Measurements from ENCODE around the gene SPTLC1. TPM values are rescaled to one million over a fixed set of nuclear protein-coding genes. Genes with fewer than 3 reads are reported as not detected.
A peak's percentile ranks its signal among the peaks of the same experiment; 100 is the strongest.

Gene SPTLC1
- total and polyA plus RNA-seq, 2 of the 13 experiments (the other 11 are each of a cell fraction or from before 2014, with no cell fraction given): 56.2 to 72.5 TPM

DNA sequence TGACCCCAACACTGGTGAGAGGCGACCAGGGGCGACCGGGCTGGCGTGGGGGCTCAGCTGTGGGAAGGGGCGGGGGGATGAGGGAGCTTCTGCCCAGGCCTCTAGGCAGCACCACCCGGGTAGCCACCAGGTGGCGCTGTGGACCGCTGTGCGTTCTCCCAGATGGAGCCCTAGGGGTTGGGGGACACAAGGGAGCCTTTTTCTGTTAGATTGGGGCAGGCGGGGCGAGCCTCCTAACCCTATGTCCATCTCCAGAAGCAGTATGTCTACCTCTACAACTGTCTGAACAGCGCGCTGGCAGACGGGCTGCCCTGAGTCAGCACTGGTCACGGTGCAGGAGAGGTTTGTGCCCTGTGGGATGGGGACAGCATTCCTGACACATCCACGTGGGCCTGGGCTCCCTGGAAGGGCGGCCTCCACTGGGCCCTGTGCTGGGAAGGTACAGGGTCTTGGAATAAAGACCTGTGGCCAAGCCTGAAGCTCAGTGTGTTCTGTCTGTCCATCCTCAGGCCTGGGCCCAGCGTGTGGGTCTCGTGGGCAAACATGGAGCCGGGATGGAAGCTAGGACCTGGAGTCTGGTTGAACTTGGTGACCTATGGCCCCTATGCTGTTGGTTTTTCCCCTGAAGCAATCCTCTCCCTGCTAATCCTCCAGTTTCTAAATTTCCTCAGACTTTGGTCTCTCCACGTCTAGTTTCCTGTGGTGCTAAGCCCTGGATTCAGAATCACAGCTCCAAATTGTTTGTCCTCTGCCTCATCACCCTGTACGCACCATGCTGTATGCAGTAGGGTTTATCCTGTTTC, 23.1 kb upstream of the SPTLC1 start (continued):
- peak; percentile 16; the same call in 1 of the 2 replicates for TF ChIP-seq PHF8 (CRISPR knock-in tag; IDR thresholded peaks at IDR 0.05)
- no peak for TF ChIP-seq HMG20B (CRISPR knock-in tag; conservative IDR thresholded peaks at IDR 0.05)
- TF ChIP-seq, protein P1, sequence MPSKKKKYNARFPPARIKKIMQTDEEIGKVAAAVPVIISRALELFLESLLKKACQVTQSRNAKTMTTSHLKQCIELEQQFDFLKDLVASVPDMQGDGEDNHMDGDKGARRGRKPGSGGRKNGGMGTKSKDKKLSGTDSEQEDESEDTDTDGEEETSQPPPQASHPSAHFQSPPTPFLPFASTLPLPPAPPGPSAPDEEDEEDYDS (CRISPR knock-in tag; IDR thresholded peaks at IDR 0.05): no peak
- no peak for TF ChIP-seq RNF2 (conservative IDR thresholded peaks at IDR 0.05; ENCODE audit: low read depth)
- no peak for TF ChIP-seq ZNF75D (CRISPR knock-in tag; IDR thresholded peaks at IDR 0.05; ENCODE audit: borderline replicate concordance)
- no peak for TF ChIP-seq ZNF10 (CRISPR knock-in tag; IDR thresholded peaks at IDR 0.05; ENCODE audit: borderline replicate concordance, low read depth)
- TF ChIP-seq, protein P2, sequence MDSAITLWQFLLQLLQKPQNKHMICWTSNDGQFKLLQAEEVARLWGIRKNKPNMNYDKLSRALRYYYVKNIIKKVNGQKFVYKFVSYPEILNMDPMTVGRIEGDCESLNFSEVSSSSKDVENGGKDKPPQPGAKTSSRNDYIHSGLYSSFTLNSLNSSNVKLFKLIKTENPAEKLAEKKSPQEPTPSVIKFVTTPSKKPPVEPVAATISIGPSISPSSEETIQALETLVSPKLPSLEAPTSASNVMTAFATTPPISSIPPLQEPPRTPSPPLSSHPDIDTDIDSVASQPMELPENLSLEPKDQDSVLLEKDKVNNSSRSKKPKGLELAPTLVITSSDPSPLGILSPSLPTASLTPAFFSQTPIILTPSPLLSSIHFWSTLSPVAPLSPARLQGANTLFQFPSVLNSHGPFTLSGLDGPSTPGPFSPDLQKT (CRISPR knock-in tag; IDR thresholded peaks at IDR 0.05; ENCODE audit: borderline replicate concordance): no peak
- TF ChIP-seq HOXA5 (CRISPR knock-in tag; IDR thresholded peaks at IDR 0.05): no peak
- no peak for TF ChIP-seq ARNT (IDR thresholded peaks at IDR 0.05)
- TF ChIP-seq NR2C2 (CRISPR knock-in tag; IDR thresholded peaks at IDR 0.05; ENCODE audit: borderline replicate concordance): peak; percentile 91
- no peak for TF ChIP-seq ZNF792 (CRISPR knock-in tag; IDR thresholded peaks at IDR 0.05)
- TF ChIP-seq KDM3A (CRISPR knock-in tag; IDR thresholded peaks at IDR 0.05; ENCODE audit: low read depth): 0 out of 2 replicates have a peak, but pooled peaks have one; percentile 52
- 0 out of 2 replicates have a peak, but pooled peaks have one; percentile 79 for TF ChIP-seq EEA1 (CRISPR knock-in tag; IDR thresholded peaks at IDR 0.05; ENCODE audit: borderline replicate concordance)
- no peak for TF ChIP-seq ZNF552 (CRISPR knock-in tag; IDR thresholded peaks at IDR 0.05; ENCODE audit: borderline replicate concordance)
- TF ChIP-seq, protein P3, sequence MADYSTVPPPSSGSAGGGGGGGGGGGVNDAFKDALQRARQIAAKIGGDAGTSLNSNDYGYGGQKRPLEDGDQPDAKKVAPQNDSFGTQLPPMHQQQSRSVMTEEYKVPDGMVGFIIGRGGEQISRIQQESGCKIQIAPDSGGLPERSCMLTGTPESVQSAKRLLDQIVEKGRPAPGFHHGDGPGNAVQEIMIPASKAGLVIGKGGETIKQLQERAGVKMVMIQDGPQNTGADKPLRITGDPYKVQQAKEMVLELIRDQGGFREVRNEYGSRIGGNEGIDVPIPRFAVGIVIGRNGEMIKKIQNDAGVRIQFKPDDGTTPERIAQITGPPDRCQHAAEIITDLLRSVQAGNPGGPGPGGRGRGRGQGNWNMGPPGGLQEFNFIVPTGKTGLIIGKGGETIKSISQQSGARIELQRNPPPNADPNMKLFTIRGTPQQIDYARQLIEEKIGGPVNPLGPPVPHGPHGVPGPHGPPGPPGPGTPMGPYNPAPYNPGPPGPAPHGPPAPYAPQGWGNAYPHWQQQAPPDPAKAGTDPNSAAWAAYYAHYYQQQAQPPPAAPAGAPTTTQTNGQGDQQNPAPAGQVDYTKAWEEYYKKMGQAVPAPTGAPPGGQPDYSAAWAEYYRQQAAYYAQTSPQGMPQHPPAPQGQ (CRISPR knock-in tag; IDR thresholded peaks at IDR 0.05; ENCODE audit: borderline replicate concordance): no peak
- TF ChIP-seq, protein P4, sequence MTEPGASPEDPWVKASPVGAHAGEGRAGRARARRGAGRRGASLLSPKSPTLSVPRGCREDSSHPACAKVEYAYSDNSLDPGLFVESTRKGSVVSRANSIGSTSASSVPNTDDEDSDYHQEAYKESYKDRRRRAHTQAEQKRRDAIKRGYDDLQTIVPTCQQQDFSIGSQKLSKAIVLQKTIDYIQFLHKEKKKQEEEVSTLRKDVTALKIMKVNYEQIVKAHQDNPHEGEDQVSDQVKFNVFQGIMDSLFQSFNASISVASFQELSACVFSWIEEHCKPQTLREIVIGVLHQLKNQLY (CRISPR knock-in tag; IDR thresholded peaks at IDR 0.05): no peak
- TF ChIP-seq CENPT (CRISPR knock-in tag; IDR thresholded peaks at IDR 0.05; ENCODE audit: low read depth): no peak
- no peak for TF ChIP-seq TCF7 (IDR thresholded peaks at IDR 0.05; ENCODE audit: low read depth)
- TF ChIP-seq, protein P5, sequence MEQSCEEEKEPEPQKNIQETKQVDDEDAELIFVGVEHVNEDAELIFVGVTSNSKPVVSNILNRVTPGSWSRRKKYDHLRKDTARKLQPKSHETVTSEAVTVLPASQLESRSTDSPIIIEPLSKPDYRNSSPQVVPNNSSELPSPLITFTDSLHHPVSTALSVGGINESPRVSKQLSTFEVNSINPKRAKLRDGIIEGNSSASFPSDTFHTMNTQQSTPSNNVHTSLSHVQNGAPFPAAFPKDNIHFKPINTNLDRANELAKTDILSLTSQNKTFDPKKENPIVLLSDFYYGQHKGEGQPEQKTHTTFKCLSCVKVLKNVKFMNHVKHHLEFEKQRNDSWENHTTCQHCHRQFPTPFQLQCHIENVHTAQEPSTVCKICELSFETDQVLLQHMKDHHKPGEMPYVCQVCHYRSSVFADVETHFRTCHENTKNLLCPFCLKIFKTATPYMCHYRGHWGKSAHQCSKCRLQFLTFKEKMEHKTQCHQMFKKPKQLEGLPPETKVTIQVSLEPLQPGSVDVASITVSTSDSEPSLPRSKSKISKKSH (CRISPR knock-in tag; IDR thresholded peaks at IDR 0.05; ENCODE audit: borderline replicate concordance): no peak
- TF ChIP-seq ZNF780A (CRISPR knock-in tag; IDR thresholded peaks at IDR 0.05): no peak
- TF ChIP-seq PRPF4 (IDR thresholded peaks at IDR 0.05; ENCODE audit: low read depth, low read length, poor library complexity, severe bottlenecking): no peak
- no peak; the same call in 1 of the 2 replicates for TF ChIP-seq ZNF678 (CRISPR knock-in tag; IDR thresholded peaks at IDR 0.05)
- TF ChIP-seq ZKSCAN5 (CRISPR knock-in tag; IDR thresholded peaks at IDR 0.05): no peak
- TF ChIP-seq SALL1 (CRISPR knock-in tag; IDR thresholded peaks at IDR 0.05): no peak; the same call in 1 of the 2 replicates
- no peak for TF ChIP-seq BRCA1 (CRISPR knock-in tag; IDR thresholded peaks at IDR 0.05)
